Measurements from ENCODE around the gene ATF7IP2. TPM values are rescaled to one million over a fixed set of nuclear protein-coding genes. Genes with fewer than 3 reads are reported as not detected.

Gene ATF7IP2
- total and polyA plus RNA-seq, 2 of the 13 experiments (the other 11 are each of a cell fraction or from before 2014, with no cell fraction given) = 117 to 217 TPM

DNA sequence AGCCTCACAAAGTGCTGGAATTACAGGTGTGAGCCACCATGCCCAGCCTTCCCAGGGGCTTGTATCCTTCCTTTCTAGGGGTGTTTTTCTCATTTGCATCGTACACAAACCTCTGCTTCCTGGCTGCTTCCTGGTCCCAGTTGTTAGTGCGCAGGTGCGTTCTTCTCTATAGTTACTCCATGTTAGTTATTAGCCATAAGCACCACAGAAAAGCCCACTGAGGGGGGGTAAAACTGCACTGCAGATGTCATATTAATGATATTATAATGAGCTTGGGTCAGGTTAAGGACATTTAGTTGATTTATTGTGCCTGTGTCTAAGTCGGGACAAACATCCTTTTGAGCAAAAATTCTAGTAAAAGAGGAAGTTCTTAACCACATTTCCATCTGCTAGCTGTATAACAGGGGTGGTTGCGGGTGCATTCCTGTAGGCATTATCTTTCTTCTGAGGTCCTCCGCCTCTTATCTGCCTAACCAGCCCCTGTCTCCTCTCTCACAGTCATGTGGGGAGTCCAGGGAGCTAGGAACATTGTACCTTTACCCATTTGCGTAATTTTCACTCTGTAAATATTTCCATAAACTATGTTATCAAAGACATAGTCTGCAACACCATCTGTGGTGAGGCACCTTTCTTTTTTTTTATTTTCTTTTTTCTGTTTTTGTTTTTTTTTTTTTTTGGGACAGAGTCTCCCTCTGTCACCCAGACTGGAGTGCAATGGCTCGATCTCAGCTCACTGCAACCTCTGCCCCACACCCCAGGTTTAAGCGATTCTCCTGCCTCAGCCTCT, 23.6 kb upstream of the ATF7IP2 start (continued):
- TF ChIP-seq KLF6 (CRISPR knock-in tag; IDR thresholded peaks at IDR 0.05) (no peak), ZNF672 (CRISPR knock-in tag; IDR thresholded peaks at IDR 0.05) (no peak), ZNF83 (CRISPR knock-in tag; IDR thresholded peaks at IDR 0.05; ENCODE audit: borderline replicate concordance) (no peak), FOXM1 (CRISPR knock-in tag; IDR thresholded peaks at IDR 0.05) (no peak), ZBTB25 (CRISPR knock-in tag; IDR thresholded peaks at IDR 0.05) (peak; percentile 60; the same call in 1 of the 2 replicates), ZNF549 (CRISPR knock-in tag; IDR thresholded peaks at IDR 0.05) (no peak), FOXA1 (IDR thresholded peaks at IDR 0.05) (no peak), FOXA1 (CRISPR knock-in tag; IDR thresholded peaks at IDR 0.05) (peak; percentile 53), ZNF652 (CRISPR knock-in tag; IDR thresholded peaks at IDR 0.05; ENCODE audit: borderline replicate concordance, low read depth) (no peak), POLR2G (IDR thresholded peaks at IDR 0.05; ENCODE audit: low read depth, low read length) (no peak), RELA (CRISPR knock-in tag; IDR thresholded peaks at IDR 0.05) (no peak), MLXIP (CRISPR knock-in tag; IDR thresholded peaks at IDR 0.05; ENCODE audit: borderline replicate concordance) (no peak), ZNF577 (CRISPR knock-in tag; IDR thresholded peaks at IDR 0.05; ENCODE audit: borderline replicate concordance, low read depth) (no peak), CENPBD1 (CRISPR knock-in tag; IDR thresholded peaks at IDR 0.05; ENCODE audit: borderline replicate concordance, low read depth) (no peak), FOSL1 (CRISPR knock-in tag; IDR thresholded peaks at IDR 0.05; ENCODE audit: borderline replicate concordance) (no peak), ZBTB7A (CRISPR knock-in tag; IDR thresholded peaks at IDR 0.05) (no peak), TARDBP (CRISPR knock-in tag; IDR thresholded peaks at IDR 0.05) (peak; percentile 81; the same call in 1 of the 2 replicates), SALL1 (CRISPR knock-in tag; IDR thresholded peaks at IDR 0.05) (peak; percentile 70; the same call in 1 of the 2 replicates)
- TF ChIP-seq, protein P1, sequence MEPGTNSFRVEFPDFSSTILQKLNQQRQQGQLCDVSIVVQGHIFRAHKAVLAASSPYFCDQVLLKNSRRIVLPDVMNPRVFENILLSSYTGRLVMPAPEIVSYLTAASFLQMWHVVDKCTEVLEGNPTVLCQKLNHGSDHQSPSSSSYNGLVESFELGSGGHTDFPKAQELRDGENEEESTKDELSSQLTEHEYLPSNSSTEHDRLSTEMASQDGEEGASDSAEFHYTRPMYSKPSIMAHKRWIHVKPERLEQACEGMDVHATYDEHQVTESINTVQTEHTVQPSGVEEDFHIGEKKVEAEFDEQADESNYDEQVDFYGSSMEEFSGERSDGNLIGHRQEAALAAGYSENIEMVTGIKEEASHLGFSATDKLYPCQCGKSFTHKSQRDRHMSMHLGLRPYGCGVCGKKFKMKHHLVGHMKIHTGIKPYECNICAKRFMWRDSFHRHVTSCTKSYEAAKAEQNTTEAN (CRISPR knock-in tag; conservative IDR thresholded peaks at IDR 0.05) = 0 out of 2 replicates have a peak, but pooled peaks have one; percentile 30
- TF ChIP-seq, protein P2, sequence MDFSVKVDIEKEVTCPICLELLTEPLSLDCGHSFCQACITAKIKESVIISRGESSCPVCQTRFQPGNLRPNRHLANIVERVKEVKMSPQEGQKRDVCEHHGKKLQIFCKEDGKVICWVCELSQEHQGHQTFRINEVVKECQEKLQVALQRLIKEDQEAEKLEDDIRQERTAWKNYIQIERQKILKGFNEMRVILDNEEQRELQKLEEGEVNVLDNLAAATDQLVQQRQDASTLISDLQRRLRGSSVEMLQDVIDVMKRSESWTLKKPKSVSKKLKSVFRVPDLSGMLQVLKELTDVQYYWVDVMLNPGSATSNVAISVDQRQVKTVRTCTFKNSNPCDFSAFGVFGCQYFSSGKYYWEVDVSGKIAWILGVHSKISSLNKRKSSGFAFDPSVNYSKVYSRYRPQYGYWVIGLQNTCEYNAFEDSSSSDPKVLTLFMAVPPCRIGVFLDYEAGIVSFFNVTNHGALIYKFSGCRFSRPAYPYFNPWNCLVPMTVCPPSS (IDR thresholded peaks at IDR 0.05) = no peak
